Adrenal gland (tissue), 12 donors: ENCODE data around the gene ASPG. TPM values are rescaled to one million over a fixed set of nuclear protein-coding genes. Genes with fewer than 3 reads are reported as not detected.
A peak's percentile ranks its signal among the peaks of the same experiment; 100 is the strongest.

Experiments used
- DNase-seq, 7 donors: peaks; one replicate each; pipeline ENCODE4 v3.0.0-alpha.2; 2019 to 2020
- H3K27ac ChIP-seq, 5 donors: fragments of 200-600 bp; sonication (generic) in 4 of 5; 1 replicate in 3 of 5; 2 replicates in 2 of 5; pipeline versions ENCODE4 v1.5.1 to v1.8.0; 2016 to 2020; ENCODE audit warnings: mild to moderate bottlenecking in 1 of 5
- H3K27me3 ChIP-seq: fragments of 200-600 bp; 2 replicates; pipeline ENCODE4 v1.8.0; 2021
- H3K36me3 ChIP-seq, 2 donors: fragments of 200-600 bp; replicated peaks in 1 of 2; 1 replicate in 1 of 2; 2 replicates in 1 of 2; pipeline versions ENCODE4 v1.5.1 to v1.8.0; 2018 to 2022
- H3K4me1 ChIP-seq, 2 donors: fragments of 200-600 bp; replicated peaks in 1 of 2; 1 replicate in 1 of 2; 2 replicates in 1 of 2; pipeline versions ENCODE4 v1.5.1 to v1.8.0; 2018 to 2021
- H3K4me3 ChIP-seq, 4 donors: fragments of 200-600 bp; sonication (generic) in 3 of 4; one replicate each; pipeline ENCODE4 v1.5.1; 2016 to 2018
- H3K9me3 ChIP-seq, 3 donors: fragments of 200-600 bp; sonication (generic) in 1 of 3; replicated peaks in 1 of 3; 1 replicate in 2 of 3; 2 replicates in 1 of 3; pipeline versions ENCODE4 v1.5.1 to v1.8.0; 2016 to 2021
- POLR2A ChIP-seq, 2 donors: fragments of 450-650 bp; IDR thresholded peaks; one replicate each; pipeline ENCODE4 v1.6.1; 2017; ENCODE audit warnings: antibody characterized with exemption in 2 of 2, mild to moderate bottlenecking in 2 of 2, moderate library complexity in 1 of 2
- WGBS, 4 donors: extraction: QIAGEN DNeasy Blood & Tissue Kit in 2 of 4; methylation state at CpG; one replicate each; pipeline versions ENCODE4 v1.1.5 to v1.1.7; 2013 to 2017; 5-methylcytosine and 5-hydroxymethylcytosine counted together
- intact Hi-C, 2 donors: fragments of 100-400 bp; cut with DNase I; formaldehyde crosslinking; loops; one replicate each; pipeline versions ENCODE4 v1.14.1 to v1.15.0; 2022 to 2023
- polyA plus RNA-seq, 3 donors: library from polyadenylated mRNA; stranded (reverse); fragments of 200-250 nt in 2 of 3; fragments of 350-450 nt in 1 of 3; fragmentation: Illumina TruSeq in 1 of 3; extraction: RNeasy Lipid Tissue Mini Kit (QIAGEN cat#74804) in 1 of 3; gene quantifications; one replicate each; pipeline ENCODE4 v1.2.3, GENCODE V29; 2013 to 2014
- total RNA-seq, 9 donors: library from RNA; depleted of rRNA in 4 of 9; stranded (reverse); fragments of >200 nt in 4 of 9; fragments of 120-200 nt in 1 of 9; fragmentation: NEBNext Ultra II Directional in 1 of 9; extraction: Animal tissue kit (Norgen Biotek cat#: 25700) in 1 of 9; gene quantifications; one replicate each; pipeline versions ENCODE4 v1.1.0 to v1.2.4, GENCODE V29; 2013 to 2023
- TF ChIP-seq, protein P1 (sequence below), 6 experiments: fragments of 450-650 bp in 4 of 6; fragments of 200-600 bp in 2 of 6; sonication (generic) in 1 of 6; IDR thresholded peaks; 1 replicate in 5 of 6; 2 replicates in 1 of 6; pipeline versions ENCODE4 v1.5.1 to v1.8.0; 2016 to 2021; ENCODE audit warnings: antibody characterized with exemption in 6 of 6, mild to moderate bottlenecking in 2 of 6, moderate library complexity in 1 of 6
- donor health status: healthy with polysubstance abuse.
- donor health status: Bipolar disorder and iron deficiency.
- donor health status: DM: yes; HTN: yes; CAD: no.
- donor health status: DM: no; HTN: no; CAD: no.
- donor health status: DM: no; HTN: no; CAD: no.
- donor health status: DM: yes; HTN: yes; CAD: no.

Gene ASPG
- total and polyA plus RNA-seq, 12 donors, result 0.07 to 9.1 (median 3.3) TPM

DNA sequence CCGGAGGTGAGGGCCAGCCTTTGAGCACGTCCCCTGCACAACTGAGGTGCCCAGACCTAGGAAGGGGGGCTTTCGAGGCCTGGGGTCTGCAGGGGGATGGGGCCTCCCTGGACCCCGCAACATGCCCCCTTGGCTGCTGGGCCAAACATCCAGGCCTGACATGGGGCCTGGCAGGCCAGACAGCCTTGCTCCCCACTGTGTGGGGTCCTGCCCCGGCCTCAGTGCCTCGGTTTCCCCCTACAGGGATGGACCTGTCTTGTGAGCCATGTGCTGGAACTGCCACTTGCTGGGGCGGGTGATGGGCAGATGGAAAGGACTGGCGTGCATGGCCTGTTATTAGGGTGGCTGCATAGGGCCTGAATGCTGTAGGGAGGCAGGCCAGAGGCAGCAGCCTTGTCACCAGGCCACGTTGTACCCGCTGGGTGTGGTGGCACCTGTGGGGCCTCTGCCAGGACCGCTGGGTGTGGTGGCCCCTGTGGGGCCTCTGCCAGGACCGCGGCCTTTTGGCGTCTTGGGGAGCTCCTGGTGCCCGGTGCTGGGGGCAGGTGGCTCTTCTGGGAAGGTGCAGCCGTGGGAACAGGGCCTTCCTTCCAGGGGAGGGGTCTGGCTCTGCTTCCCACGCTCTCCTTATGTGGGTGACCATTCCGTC, 20.4 kb downstream of the ASPG start:
- no peak for DNase-seq
- Histone ChIP-seq H3K4me1 (no peaks in the 10 kb centered on the region), H3K9me3 (no peaks in the 10 kb centered on the region), H3K27me3 (no peaks in the 10 kb centered on the region), H3K36me3 (no peaks in the 10 kb centered on the region), H3K4me3 (no peak overlapping the region), H3K27ac (no peak overlapping the region)
- no peak for TF ChIP-seq POLR2A (IDR thresholded peaks at IDR 0.05)
- TF ChIP-seq, protein P1, sequence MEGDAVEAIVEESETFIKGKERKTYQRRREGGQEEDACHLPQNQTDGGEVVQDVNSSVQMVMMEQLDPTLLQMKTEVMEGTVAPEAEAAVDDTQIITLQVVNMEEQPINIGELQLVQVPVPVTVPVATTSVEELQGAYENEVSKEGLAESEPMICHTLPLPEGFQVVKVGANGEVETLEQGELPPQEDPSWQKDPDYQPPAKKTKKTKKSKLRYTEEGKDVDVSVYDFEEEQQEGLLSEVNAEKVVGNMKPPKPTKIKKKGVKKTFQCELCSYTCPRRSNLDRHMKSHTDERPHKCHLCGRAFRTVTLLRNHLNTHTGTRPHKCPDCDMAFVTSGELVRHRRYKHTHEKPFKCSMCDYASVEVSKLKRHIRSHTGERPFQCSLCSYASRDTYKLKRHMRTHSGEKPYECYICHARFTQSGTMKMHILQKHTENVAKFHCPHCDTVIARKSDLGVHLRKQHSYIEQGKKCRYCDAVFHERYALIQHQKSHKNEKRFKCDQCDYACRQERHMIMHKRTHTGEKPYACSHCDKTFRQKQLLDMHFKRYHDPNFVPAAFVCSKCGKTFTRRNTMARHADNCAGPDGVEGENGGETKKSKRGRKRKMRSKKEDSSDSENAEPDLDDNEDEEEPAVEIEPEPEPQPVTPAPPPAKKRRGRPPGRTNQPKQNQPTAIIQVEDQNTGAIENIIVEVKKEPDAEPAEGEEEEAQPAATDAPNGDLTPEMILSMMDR (IDR thresholded peaks at IDR 0.05), result no peak
- intact Hi-C loops, result no loop called here
- WGBS, 4 donors, result 79 to 93% (median 82%) methylated on average over 5 to 18 of the region's 18 CpGs

DNA sequence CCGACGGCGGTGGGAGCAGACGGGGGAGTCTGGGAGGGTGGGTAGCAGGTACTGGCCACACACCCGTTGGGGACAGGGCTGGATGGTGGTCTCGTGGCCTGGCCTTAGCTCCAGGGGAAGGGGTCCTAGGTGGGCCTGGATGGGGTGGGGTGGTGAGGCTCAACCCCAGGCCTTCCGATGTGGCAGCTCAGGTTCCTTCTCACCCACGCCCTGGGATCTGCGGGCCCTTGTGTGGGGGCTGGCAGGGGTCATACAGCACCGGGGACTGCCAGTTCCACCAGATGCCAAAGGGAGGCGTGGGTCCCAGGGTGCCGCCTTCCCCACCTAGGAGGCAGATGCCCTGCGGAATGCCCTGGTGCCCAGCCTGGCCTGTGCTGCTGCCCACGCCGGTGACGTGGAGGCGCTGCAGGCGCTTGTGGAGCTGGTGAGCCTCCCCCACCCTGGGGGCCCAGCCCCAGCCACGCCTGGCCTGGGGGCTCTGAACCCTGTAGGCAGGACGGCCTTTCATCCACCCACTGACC, 21.0 kb downstream of the ASPG start:
- no peak overlapping the region for H3K27ac ChIP-seq
- DNase-seq, result no peak
- H3K4me3 ChIP-seq, result no peak overlapping the region
- intact Hi-C loops, result no loop called here
- H3K9me3 ChIP-seq, result no peaks in the 10 kb centered on the region
- no peaks in the 10 kb centered on the region for H3K27me3 ChIP-seq
- whole genome bisulfite sequencing, 4 donors, result 85 to 91% (median 90%) methylated on average over 2 to 20 of the region's 20 CpGs
- no peak for TF ChIP-seq POLR2A (IDR thresholded peaks at IDR 0.05)
- TF ChIP-seq, protein P1 (IDR thresholded peaks at IDR 0.05), result no peak
- H3K36me3 ChIP-seq, result no peaks in the 10 kb centered on the region
- H3K4me1 ChIP-seq, result no peaks in the 10 kb centered on the region

DNA sequence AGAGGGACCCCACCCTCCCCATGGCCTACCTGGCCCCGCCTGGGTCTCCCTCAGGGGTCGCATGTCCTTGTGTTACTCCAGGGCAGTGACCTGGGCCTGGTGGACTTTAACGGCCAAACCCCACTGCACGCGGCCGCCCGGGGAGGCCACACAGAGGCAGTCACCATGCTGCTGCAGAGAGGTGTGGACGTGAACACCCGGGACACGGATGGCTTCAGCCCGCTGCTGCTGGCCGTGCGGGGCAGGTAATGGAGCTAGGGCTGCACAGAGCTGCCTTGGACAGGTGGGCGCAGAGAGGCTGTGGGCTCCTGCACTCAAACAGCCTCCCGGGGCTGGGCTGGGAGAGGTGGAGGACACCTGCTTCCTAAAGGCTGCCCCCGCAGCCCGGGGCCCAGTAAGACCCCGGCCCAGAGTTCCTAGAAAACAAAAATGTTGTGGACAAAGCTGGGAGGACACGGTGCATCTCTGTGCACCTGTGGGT, 21.6 kb downstream of the ASPG start:
- Histone ChIP-seq H3K4me1 (no peaks in the 10 kb centered on the region), H3K27ac (no peak overlapping the region), H3K27me3 (no peaks in the 10 kb centered on the region), H3K36me3 (no peaks in the 10 kb centered on the region), H3K4me3 (no peak overlapping the region), H3K9me3 (no peaks in the 10 kb centered on the region)
- peak in 1 of 7 donors; percentile 2 for DNase-seq
- 79 to 85% (median 82%) methylated on average over 17 to 19 of the region's 19 CpGs; no CpG with 5 or more reads in 1 of the 4 donors for WGBS, 4 donors
- intact Hi-C loops, result no loop called here
- TF ChIP-seq, protein P1 (IDR thresholded peaks at IDR 0.05), result no peak
- TF ChIP-seq POLR2A (IDR thresholded peaks at IDR 0.05), result no peak

DNA sequence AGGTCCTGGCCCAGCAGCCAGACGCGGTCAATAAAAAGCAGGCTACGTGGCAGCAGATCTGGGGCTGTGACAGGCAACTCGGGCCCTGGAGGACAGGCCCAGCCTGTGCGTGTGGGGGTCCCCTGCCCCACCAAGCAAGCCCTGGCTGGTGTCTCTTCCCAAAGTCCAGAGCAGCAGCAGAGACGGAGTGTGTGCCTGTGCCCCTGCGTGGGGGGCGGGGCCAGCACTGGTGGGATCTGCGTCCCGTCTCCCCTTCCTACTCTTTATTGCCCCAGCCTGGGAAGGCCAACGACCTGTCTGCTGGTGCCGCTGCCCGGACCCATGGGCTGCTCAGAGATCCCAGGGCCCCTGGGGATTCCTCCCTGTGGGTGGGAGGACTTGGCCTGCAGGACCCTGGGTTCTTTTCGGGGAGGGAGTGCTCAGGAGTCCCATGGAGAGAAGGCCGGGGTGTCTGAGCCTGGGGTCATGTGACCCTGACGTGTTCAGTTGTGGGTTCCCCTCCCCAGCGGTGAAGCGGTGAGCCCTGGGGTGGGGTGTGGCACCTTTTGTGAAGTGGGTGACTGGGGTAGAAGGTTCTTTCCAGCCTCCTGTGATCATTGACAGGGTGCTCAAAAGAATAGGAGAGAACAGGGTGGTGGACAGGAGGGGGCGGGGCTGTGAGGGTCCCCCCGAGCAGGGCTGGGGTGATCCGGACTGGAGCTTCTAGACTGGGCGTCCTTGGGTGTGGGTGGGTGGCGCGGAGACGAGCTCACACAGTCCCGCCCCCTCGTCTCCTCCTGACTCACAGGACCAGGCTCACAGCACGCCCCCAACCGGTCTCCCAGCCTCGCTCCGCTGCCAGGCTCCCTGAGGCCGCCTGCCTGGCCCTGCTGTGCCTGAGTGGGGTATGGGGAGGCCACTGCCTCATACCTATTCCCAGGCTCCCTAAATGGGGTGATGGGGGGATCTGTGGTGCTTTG, 22.4 kb downstream of the ASPG start:
- Histone ChIP-seq H3K27ac (no peak overlapping the region), H3K4me1 (no peaks in the 10 kb centered on the region), H3K9me3 (no peaks in the 10 kb centered on the region), H3K27me3 (no peaks in the 10 kb centered on the region), H3K36me3 (no peaks in the 10 kb centered on the region), H3K4me3 (no peak overlapping the region)
- DNase-seq, result peak in 1 of 7 donors; percentile 8
- no peak for TF ChIP-seq POLR2A (IDR thresholded peaks at IDR 0.05)
- TF ChIP-seq, protein P1 (IDR thresholded peaks at IDR 0.05), result no peak
- intact Hi-C loops, result no loop called here
- WGBS, 4 donors, result 58 to 71% (median 68%) methylated on average over 14 to 32 of the region's 32 CpGs
